Iris pigment epithelial cell (primary cell): ENCODE measurements around the gene IRAK4.

ENCODE experiments used
- DNase-seq: peaks from one replicate; pipeline ENCODE4 v3.0.0-alpha.2; 2011; ENCODE audit warnings: low read depth

The IRAK4 gene

GRCh38 chr12:43766291-43766690 is 7.5 kb downstream of the IRAK4 start:
- peak; percentile 44 for DNase-seq

GRCh38 chr12:43776498-43776897 is 17.7 kb downstream of the IRAK4 start:
- no peak for DNase-seq

- peak; percentile 29 for DNase-seq
These were observed 28.3 kb downstream of the IRAK4 start for GRCh38 chr12:43786899-43787693.

DNA sequence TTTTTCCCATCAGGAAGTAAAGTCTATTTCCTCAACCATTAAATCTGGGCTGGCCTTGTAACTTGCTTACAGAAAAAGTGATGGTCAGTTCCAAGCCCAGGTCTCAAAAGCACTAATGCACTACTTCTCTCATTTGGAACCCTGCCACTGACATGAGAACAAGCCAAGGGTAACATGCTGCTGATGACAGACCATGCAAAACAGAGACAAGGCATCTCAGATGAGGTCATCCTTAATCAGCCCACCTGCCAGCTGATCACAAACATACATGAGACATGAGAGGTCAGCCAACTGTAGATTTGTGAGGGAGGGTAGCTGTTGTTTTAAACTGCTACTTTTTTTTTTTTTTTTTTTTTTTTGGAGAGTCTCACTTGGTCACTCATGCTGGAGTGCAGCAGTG is 31.2 kb downstream of the IRAK4 start:
- peak; percentile 50 for DNase-seq

DNA sequence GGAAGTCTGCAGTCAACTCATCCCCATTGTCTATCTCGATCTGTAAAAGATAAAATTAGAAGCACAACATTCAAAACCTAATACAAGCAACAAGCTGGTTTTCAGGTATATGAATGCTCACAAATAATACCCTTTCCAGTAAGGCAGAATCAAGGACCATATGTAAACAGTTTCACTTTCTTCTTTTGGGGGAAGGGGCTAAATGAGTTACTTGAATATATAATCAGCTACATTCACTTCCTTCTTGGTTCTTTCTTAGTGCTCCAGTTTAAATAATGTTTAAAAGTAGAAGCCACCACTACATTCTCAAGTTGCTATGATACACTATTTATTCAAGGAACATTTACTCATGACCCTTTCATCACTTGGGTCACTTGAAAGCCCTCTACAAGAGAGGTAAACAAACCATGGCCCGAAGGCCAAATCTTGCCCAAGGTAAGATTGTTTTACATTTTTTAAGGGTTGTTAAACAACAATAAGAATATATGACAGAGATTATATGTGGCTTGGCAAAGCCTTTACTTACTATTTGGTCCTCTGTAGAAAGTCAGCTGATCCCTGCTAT is 37.0 kb downstream of the IRAK4 start:
- DNase-seq, result peak; percentile 40

GRCh38 chr12:43797561-43798217 is 38.9 kb downstream of the IRAK4 start:
- no peak for DNase-seq

DNA sequence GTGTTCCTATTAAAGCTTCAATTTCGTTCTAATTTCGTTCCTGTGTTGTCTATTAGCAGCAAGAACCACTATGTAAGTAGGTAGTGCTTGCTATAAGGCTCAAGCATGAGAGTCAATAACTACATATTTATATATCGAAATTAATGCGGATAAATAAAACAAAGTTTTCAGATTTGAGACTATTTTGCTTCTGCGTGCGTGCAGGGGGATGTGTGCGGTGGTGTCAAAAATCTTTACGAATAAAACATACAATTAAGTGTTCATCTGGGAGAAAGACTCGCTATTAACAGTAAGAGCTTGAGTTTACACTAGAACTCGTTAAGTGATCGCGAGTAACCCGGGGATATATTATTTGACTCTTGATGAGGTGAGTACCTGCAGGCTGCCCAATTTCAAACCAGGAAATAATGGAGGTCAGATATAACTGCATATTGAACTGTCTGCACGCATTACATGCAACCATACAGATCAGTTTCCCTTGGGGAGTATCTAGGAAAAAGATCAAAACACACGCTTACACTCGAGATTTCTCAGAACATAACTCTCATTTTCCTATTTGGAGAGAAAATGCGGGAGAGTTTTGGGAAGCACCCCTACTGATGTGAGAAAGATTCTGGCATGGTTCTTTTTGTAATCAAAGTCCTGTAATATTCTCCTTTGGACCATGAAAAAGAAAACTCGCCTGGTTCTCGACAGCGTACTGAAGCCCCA is 46.6 kb downstream of the IRAK4 start:
- no peak for DNase-seq

DNA sequence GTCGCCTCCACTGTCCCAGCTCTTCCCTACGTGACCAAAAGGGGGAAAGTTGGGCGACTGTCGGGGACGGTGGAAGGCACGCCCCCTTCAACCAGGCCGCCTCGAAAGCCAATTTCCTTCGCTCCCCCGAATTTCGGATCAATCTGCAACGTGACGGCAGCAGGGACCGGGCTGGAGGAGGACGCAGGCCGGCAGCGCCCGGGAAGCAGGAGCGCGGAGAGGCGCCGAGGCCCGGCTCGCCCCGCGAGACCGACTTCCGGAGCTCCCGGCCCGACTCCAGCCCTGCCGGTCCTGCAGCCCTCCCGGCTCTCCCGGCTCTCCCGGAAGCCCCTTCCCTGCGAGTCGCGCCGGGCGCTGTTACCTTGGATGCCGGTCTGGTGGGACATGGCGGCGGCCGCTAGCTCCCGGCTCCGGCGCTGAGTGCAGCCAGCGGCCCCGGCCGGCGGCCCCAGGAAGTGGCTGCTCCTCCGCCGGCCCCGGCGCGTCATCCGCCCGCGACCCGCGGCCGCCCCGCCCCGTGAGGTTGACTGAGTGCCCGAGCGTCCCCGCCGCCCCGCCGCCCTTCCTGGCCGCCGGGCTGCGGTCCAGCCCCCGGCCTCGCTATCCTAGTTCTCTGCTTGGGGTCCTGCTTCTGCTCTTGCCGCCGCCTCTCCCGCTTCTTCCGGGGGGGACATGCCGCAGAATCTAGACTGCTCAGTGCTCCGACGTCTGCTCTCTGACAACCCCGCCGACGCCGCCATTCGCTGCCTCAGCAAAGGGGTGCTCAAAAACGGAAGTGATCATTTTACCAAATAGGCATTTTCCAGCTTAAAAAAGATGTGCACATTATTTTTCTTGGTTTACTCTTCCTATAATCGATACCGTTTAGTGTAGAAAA is 47.3 kb downstream of the IRAK4 start, which contains the start of gene TWF1:
Gene TWF1, minus strand, starts transcription at position 458 of the 877 bp plus-strand sequence. Its CDS starts 72 bp downstream, at position 386.
- peak; percentile 82 for DNase-seq

DNA sequence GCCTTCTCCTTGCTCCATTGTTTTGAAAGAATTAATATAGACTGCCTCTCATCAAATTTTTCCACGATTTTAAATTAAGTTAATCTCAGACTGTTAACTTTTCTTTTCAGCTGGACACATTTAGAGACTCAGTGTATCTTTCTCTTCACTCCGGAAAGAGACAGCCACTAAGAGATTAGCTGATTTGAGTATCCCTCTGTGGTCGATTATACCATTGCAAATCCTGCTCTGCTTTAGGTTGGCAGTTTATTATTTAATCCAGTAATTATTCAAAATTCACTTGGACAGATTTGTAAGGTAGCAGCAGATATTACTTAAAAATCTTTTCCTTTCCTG is 48.0 kb downstream of the IRAK4 start:
- DNase-seq, result no peak

DNA sequence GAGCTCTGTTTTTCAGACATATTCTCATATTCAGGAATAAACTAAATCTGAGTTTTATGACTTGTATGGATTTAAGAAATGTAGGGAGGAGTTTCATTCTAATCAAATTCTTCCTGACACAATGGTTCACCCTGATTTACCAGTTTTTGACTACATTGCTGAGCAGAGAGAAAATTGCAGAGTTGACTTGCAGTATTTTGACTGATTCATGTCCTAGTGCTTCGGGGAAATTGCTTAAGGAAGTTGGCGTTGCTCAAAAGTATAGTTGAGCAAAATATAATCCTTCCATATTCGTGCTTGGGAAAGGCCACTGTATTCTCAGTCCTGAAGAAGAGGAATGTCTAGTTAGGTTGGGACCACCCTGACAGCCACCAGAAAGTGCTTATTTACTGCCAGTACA is 48.6 kb downstream of the IRAK4 start:
- no peak for DNase-seq

GRCh38 chr12:43812057-43812456 is 53.3 kb downstream of the IRAK4 start:
- DNase-seq, result no peak

GRCh38 chr12:43812926-43813325 is 54.2 kb downstream of the IRAK4 start:
- no peak for DNase-seq

DNA sequence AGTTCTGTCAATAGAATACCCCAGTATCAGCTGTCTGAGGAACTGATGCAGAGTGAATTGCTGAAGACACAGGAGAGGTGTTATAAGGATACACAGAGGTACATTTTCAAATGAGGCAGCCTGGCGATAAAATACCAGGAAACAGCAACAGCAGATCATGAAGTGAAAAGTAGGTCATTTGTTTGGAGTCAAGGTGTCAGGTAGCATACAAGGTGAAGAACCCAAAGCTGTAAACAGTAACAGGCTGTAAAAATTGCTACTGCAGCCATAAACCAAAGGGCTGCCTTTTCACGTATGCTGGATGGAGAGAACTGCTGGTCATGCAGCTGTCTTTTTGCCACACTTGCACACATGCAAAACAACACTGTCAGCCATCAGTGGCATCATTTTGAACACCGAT is 56.7 kb downstream of the IRAK4 start:
- no peak for DNase-seq

- DNase-seq, result no peak
These were observed 57.4 kb downstream of the IRAK4 start for GRCh38 chr12:43816168-43816567.

DNA sequence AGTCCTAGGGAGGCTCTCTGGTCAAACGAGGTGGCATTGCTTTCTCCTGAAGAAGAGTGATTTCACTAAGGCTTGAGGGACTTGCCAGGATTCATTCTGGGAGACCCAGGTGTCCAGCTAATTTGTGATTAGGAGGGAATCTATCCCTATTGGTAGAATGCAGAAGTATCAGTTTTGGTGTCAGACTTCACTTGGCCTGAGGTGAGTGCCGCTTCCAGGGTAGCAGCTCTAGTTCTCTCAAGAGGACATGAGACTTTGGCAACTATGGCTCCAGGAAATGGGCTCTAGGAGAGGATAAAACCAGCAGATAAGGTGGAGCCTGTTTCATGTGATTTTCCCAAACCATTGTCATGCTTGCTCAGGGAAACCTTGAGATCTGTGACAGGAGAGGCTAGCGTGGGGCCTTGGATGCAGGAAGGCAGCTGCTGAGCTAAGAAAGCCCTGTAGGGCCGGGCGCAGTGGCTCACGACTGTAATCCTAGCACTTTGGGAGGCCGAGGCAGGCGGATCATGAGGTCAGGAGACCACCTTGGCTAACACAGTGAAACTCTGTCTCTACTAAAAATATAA is 65.5 kb downstream of the IRAK4 start:
- DNase-seq, result no peak

DNA sequence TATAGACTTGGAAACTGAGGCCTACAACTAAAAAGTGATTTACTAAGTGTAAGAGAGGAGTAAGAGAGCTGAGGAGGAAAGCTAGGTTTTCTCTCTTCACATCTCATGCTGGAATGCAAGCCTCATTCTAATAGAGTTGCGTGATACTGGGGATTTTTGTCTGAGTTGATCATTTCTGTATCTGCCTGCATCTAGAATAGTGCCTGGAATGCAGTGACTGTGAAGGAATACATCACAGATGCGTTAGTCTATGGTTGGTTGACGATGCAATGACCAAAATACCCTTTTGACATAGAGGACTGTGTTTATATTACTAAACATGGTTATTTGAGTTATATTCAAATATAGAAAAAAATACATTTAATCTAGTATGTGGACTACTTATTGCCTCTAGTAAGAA is 67.9 kb downstream of the IRAK4 start:
- peak; percentile 23 for DNase-seq

GRCh38 chr12:43827093-43827492 is 68.3 kb downstream of the IRAK4 start:
- no peak for DNase-seq

GRCh38 chr12:43832463-43833168 is 73.9 kb downstream of the IRAK4 start:
- DNase-seq, result no peak

DNA sequence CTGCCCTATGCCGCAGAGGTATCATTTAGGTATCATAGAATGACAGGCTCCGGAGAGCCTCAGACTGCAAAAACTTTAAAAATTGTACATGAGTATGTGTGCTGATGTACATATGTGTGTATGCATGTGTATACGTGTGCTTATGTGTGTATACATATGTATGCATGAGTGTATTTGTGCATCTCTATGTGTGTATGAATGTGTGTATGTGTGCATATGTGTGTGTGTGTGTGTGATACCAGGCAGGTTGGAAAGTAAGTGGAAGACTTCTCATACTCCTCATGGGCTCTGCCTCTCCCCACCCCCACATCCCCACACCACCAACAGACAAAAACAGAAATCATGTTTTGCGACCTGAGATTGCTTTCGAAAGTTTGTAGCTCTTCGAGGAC is 76.5 kb downstream of the IRAK4 start:
- DNase-seq, result no peak

- peak; percentile 40 for DNase-seq
These were observed 77.1 kb downstream of the IRAK4 start, which contains the start of gene TMEM117 for GRCh38 chr12:43835656-43836474. TMEM117 (plus strand) TSS chr12:43836081.
